ENCODE measurements around the gene KDM3B.
"Not testable (repeated sequence)": the region's sequence is repeated elsewhere in the genome, so short reads cannot be mapped to it uniquely, and the experiment has no call there.

Gene KDM3B

DNA sequence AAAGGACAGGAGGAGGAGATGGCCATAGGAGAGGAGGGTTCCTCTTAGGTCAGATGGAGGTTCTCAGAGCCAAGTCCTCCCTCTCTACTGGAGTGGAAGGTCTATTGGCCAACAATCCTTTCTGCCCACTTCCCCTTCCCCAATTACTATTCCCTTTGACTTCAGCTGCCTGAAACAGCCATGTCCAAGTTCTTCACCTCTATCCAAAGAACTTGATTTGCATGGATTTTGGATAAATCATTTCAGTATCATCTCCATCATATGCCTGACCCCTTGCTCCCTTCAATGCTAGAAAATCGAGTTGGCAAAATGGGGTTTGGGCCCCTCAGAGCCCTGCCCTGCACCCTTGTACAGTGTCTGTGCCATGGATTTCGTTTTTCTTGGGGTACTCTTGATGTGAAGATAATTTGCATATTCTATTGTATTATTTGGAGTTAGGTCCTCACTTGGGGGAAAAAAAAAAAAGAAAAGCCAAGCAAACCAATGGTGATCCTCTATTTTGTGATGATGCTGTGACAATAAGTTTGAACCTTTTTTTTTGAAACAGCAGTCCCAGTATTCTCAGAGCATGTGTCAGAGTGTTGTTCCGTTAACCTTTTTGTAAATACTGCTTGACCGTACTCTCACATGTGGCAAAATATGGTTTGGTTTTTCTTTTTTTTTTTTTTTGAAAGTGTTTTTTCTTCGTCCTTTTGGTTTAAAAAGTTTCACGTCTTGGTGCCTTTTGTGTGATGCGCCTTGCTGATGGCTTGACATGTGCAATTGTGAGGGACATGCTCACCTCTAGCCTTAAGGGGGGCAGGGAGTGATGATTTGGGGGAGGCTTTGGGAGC lies 115.9 kb downstream of the KDM3B start:
- peak; percentile 34 for DNase-seq

DNA sequence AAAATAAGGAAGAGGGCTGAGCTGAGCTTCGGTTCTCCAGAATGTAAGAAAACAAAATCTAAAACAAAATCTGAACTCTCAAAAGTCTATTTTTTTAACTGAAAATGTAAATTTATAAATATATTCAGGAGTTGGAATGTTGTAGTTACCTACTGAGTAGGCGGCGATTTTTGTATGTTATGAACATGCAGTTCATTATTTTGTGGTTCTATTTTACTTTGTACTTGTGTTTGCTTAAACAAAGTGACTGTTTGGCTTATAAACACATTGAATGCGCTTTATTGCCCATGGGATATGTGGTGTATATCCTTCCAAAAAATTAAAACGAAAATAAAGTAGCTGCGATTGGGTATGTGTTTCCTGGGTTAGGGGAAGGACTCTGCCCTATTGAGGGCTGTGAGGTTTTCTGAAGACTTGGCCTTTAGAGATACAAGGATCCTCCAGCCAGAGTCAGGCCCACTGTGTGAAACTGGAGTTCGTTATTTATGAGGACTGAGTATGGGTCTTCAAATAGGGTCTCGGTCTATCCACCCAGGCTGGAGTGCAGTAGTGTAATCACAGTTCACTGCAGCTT lies 116.6 kb downstream of the KDM3B start:
- DNase-seq, result no peak

DNA sequence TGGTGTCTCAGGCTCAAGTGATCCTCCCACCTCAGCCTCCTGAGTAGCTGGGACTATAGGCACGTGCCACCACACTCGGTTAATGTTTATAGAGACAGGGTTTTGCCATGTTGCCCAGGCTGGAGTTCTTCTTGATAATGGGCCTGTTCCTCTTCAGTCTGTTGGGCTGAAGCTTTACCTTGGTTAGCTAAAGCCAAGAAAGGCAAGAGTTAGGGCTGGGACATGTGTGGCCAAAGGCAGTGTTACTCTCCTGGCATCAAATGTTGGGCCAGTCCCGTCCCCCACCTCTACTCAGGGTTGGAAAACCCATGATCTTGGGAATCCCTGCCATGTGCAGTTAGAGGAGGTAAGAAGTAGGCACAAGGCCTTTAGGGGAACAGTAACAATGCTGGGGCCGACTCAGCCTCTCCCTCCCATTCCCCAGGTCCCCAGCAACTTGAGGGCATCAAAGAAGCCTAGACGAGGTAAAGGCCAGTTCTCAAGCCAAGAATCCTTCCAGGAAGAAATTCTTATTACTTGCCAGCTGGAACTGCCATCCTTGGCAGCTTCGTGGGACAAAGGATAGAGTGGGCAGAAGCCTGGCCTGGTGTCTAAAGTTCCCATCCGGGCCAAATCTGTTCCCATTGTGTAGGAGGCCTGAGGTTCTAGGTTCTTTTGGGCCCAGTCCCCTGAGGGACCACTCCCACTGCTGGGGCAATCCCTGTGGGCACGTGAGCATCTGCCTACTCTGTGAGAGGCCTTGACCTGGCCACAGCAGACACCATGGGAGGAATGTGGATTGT lies 117.2 kb downstream of the KDM3B start:
- peak; percentile 68 for DNase-seq

DNA sequence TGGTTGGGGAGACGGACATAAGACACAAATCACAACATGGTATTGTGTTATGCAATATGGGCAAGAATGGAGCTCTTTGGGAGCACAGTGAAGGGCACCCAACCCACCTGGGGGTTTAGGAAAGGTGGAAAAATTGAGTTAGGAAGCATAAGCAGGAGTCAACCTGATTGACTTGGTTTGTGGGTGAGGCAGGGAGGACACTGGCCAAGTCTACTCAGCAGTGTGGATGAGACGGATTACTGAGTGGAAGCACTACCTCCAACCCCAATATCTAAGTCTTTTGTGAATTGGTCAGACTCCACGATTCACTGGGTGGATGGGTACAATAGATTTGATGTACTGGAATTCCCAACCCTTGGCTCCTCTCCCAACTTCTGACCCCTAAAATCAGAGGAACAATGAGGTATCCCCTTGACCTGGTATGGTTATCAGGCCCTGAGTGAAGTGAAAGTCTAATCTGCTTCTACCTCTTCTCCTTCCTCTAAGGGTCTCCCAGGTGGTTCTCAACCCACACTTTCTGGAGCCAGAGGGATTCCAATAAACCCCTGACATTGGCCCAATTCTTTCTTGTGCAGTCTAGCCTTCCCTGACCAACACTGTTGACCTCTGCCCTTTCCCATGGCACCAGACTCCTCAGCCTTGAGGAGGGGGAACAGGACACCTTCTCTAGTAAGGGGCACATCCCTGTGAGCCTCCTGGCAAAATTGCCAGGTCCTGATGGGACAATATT lies 118.0 kb downstream of the KDM3B start:
- no peak for DNase-seq

DNA sequence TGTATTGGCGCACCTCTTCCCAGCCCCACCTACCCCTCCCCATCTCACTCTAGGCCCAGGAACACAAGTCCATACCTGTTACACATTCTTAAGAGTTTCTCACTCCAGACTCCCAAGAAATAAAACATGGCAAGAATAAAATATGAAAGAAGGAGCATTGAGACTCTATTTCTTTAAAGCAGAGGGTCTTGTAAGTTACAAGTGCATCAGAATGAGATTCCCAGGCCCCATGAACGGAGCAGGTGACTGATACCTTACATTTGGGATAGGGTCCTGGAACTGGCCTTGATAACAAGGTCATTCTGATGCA lies 118.5 kb downstream of the KDM3B start:
- DNase-seq, result no peak

DNA sequence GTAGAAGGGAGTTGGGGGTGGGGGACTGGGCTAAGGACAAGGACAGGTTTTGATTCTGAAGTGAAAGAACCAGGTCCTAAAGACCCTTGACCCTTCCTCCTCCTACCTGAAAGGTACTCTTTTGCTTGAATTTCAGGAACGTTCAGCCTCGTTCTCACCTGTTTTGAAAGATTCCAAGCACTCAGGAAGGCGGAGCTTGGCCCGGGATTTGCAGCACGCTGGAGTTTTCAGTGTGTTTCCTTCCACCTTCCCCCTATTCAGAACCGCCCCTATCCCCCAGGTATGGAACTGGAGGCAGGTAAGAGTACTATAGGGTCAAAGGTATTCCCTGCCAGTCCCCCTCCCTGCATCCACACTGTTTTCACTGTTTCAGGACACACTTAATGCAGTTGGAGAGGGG lies 119.9 kb downstream of the KDM3B start:
- no peak for DNase-seq

DNA sequence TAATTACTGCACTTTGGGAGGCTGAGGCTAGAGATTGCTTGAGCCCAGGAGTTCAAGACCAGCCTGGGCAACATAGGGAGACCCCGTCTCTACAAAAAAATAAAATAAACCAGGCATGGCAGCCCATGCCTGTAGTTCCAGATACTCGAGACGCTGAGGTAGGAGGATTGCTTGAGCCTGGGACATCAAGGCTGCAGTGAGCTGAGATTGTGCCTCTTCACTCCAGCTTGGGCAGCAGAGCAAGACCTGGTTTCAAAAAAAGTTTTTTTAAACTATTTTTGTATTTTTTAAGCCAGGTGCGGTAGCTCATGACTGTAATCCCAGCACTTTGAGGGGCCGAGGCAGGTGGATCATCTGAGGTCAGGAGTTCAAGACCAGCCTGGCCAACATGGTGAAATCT lies 120.7 kb downstream of the KDM3B start:
- DNase-seq, result not testable (repeated sequence)

DNA sequence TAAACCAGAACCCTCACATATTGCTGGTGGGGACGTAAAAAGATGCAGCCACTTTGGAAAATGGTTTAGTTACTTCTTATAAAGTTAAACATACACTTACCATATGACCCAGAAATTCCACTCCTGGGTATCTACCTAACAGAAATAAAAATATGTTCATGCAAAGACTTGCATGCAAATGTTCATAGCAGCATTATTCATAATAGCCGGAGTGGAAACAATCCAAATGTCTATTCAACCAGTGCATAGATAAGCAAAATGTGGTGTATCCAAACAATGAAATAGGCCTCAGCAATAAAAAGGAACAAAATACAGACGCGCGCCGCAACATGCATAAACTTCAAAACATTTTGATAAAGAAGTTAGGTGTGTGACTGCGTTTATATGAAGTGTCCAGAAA lies 124.4 kb downstream of the KDM3B start:
- no peak for DNase-seq

DNA sequence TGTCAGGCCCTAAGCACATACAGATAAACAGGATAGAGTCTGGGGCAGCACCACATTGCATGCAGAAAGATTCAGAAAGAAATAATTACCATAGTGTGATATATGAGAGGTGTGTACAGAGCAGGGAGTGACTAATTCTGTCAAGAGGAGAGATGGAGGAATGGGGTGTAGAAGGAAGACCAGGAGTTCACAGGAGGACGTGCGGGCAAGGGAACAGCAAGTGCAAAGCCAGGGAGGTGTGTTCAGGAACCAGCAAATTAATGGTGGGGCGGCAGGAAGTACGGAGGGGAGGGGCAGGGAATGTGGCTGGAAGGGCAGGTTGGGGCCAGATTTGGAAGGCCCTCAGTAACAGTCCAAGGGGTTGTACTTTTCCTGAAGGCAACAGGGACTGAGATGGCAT lies 130.2 kb downstream of the KDM3B start:
- DNase-seq, result no peak

All from CD4-positive, alpha-beta T cell treated with Interleukin-17A for 1 hour (primary cell).